Activated CD4-positive, alpha-beta T cell treated with anti-CD3 and anti-CD28 coated beads for 4 hours (primary cell): Measurements from ENCODE around the gene SP5.
"Not testable (repeated sequence)": the region's sequence is repeated elsewhere in the genome, so short reads cannot be mapped to it uniquely, and the experiment has no call there.

Experiments used
- DNase-seq, 2 donors: peaks; one replicate each; pipeline ENCODE4 v3.0.0-alpha.2; 2020

Gene SP5

DNA sequence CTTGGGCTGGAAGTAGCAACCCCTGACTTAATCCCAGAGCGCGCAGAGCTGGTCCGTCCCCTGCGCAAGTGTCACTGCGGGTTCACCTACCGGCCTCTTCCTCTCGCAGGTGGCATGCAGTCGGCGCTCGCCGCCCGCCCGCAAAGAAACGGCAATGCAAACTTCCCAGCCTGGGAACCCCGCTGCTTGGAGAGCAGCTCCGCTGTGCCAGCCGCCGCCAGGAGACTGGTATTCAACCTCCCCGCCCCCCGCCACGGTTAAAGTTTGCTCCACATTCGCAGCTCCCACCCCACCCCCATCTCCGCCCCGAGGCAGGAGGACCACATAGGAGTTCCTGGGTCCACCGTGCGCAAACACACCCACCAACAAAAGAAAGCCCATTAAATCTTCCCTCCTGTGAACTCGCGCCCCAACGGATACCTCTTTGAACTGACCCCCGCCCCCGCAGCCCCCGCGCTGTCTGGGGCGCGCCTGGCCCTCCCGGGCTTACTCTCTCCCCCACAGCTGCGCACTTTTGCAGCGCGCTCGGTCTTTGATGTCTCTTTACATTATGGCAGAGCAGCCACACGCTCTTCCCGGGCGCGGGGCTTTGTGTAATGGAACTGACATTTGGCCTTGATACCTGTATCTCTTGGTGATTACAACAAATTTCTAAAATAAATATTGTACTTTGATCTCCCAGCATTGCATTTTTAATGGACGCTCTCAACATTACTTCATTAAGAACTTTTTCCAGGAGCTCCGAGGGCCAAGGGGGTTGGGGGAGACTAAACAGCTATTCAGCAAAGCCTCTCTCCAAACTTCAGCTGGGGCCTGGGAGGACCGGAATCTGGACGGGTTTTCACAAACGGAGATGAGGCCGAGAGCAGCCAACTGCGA is 3.1 kb upstream of the SP5 start:
- DNase-seq, result no peak

DNA sequence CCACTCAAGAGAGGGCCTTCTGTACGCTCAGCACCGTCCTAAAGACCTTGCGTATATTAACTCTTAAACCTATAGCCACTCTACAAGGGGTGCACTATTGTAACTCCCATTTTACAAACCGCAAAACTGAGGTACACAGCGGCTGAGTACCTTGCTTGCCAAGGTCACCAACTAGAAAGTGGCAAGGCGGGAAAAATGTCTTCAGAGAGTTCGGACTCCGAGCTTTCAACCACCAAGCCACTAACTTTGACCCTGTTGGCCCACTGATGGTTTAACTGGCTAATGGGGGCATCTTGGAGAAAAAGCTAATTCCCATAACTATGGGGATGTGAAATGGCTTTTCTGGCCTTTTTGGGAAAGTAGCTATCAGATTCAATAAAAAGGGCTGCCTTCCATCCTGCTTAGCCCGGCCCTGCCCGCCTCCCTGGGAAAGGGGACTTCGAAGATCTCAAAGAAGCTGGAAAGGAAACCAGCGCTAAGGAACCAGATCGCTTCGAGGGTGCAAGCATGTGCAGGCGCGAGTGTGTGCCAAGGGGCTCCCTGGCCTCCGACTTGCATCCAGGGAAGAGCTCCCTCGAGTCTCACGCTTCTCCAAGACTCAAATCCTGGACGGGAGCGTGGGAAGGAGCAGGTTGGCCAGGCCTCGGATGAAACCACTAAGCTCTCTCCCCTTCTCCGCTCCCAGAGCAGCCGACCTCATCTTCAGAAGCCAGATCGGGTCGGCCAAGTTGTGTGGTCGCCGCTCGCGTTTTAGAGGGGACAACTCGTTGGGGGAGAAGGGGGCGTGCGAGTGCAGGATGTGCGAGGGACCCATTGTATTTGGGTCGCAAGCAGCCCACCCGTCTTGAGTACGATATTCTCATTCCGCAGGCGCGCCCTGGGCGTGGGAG is 2.2 kb upstream of the SP5 start:
- DNase-seq, result no peak

DNA sequence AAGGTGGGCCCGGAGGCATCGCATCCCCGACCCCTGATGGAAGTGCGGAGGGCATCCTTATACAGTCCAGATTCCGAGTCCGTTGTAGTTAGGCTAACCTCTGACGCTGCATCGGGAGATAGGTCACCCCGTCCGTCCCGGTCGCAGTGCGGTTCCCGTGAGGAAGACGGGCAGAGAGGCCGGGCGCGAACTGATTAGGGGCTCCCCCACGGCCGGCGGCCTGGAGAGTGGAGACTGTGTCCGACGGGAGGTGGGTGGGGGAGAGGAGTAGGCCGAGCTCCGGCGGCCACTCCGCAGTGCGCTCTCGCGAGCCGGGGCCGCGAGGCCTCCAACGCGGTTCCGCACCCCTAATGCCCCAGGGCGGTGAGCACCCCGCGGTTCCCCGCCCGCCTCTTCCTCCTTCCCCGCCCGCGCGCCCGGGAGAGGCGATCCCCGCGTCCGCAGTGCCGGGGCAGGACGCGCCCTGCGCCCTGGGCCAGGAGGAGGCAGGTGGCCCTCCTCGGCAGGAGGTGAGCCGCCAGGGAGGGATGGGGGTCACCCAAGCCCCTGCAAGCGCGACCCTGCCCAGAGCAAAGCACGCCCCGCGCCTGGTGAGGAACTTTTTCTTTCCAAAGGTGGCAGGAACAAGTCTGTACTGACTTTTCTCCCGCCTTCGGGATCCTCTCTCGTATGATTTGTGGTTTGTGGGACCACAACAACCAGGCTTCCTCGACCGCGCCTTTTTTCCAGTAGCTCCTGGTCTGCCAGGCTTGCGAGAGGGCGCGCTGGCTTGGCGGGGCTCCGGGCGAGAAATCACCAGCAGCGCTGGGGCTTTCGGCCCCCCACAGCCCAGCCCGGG is 1.4 kb upstream of the SP5 start:
- peak in 1 of 2 donors; percentile 4 for DNase-seq

DNA sequence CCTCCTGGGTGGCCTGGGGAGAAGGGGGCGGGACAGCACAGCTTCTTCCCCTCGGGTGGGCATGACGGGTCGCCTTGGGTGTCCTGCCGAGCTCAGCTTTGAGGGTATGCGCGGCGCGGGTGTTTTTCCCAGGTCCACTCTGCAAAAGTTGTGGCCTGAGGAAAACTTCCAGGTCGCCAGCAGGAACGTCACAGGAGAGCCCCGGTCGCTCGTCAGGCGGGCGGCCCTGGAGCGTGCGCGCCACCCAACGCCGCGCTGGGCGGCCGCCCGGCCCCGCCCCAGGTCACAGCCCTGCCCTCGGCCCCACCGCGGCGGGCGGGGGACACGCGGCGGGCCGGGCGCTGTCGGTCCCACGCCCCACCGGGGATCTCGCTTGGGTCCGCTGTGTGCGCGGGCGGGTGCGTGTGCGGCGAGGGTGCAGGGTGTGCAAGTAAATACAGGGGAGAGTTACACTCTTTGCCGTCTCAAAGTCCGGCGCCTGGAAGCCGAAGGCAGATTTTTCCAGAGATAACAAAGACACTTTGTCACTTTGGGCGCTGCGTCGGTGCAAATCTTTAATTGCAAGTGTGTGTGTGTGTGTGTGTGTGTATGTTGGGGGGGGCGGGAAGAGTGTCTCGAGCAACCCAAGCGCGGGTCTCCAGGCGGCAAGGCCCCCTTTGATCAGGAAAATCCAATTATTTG is 616 bp upstream of the SP5 start:
- peak in 1 of 2 donors; percentile 8 for DNase-seq

DNA sequence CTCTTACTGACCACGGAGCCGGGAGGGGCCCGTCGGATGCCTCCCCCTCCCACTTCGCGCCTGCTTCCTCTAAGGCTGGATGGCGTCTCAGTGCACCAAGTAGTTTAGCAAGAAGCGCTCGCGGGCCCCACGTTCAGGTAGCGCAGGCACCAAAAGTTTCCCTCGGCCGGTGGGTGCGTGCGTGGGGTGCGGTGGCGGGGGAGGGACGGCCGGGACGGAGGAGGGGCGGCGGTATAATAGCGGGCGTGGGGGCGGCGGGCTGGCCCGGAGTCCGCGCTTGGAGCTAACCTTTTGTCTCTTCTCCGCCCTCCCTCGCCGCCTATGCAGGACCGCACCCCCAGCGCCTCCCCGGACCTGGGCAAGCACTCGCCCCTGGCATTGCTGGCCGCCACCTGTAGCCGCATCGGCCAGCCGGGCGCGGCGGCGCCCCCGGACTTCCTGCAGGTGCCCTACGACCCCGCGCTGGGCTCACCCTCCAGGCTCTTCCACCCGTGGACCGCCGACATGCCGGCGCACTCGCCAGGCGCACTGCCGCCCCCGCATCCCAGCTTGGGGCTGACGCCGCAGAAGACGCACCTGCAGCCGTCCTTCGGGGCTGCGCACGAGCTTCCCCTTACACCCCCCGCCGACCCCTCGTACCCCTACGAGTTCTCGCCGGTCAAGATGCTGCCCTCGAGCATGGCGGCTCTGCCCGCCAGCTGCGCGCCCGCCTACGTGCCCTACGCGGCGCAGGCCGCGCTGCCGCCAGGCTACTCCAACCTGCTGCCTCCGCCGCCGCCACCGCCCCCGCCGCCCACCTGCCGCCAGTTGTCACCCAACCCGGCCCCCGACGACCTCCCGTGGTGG is 1.0 kb downstream of the SP5 start:
- DNase-seq, result peak in 1 of 2 donors; percentile 8

DNA sequence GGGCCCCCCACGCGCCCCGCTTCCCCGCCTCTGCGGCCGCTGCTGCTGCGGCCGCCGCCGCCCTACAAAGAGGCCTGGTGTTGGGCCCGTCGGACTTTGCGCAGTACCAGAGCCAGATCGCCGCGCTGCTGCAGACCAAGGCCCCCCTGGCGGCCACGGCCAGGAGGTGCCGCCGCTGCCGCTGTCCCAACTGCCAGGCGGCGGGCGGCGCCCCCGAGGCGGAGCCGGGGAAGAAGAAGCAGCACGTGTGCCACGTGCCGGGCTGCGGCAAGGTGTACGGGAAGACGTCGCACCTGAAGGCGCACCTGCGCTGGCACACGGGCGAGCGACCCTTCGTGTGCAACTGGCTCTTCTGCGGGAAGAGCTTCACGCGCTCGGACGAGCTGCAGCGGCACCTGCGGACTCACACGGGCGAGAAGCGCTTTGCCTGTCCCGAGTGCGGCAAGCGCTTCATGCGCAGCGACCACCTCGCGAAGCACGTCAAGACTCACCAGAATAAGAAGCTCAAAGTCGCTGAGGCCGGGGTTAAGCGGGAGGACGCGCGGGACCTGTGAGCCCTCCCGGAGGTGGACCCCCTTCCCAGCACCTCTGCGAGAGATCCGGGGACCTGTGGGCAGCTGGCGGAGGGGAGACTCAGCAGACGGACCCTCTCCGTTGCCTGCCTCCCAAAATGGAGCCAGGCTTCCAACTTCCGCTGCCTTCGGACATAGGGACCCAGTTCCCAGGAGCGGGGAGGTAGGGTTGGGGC is 1.9 kb downstream of the SP5 start:
- peak; percentile 9 to 16 for DNase-seq

DNA sequence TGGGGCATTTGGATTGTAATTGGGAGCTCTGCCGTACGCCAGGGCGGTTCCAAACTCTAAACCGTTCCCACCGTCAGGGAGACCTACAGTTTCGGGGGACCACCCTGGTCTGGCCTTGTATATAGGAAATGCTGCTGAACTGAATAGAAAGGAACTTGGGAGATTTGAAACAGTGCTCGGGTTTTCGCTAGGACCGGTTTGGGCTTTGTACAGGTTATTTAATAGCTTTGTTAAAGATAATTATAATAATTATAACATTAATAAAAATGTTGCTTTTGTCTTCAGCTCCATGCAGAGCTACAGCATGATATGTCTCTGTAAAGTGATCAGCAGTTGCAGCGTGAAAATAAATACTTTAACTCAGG is 2.4 kb downstream of the SP5 start:
- DNase-seq, result no peak

DNA sequence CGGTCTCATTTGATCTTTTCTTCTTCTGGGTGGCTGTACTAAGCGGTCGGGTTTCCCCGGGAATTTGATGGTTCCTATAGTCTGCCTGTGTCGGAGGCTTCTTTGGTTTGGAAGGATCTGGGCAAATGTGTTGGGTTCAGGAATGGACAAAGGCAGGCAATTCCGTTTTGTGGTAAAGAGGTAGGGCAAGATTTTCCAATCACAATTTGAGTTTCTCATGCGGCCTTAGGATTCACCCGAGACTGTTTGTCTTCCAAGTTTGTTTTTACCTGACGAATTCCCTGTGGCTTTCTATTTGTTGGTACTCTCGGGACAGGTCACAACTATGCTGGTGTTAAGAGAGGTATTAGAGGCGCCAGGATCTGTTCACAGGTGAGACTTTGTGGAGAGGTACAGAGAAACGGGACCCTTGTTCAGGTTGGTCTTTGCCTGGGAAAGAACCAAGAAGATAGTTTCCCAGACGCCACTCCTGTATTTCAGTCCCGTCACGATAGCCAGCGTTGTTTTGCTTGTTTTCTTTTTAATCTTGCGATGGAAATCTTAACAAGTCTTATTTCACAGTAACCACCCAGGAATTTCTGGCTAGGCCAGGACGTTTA is 3.0 kb downstream of the SP5 start:
- no peak for DNase-seq

DNA sequence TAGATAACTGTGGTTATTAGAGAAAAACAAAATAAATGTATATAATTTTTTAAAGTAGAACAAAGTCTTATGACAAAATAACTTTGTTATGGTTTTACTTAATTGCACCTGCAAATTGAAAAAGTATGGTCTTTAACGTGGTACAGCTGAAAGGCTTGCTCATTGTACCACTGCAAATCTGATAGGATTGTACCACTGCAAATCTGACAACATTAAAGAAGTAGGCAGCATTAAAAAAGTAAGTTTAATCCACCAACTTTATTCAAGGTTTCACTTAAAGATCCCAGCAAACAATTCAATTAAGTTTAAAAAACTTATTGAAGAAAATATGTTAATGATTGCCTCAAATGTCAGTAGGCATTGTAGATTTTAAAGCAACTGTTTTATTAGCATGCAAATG is 4.7 kb downstream of the SP5 start:
- DNase-seq, result no peak

DNA sequence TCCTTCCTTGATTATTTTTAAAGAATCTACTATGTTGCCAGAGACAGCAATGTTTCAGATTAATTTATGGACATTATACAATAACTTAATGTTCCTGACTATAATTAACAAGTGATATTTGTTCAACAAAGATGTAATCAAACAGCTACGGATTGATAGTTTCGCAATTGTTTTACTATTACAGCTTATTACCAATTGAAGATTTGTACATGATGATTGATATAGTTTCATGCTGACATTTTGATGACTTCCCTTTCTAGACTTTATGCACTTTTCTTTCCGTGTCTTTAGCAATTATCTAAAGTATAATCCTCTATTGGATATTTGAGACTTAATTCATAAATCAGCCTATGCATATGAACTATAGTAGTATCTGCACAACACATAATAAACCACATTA is 6.5 kb downstream of the SP5 start:
- DNase-seq, result no peak

DNA sequence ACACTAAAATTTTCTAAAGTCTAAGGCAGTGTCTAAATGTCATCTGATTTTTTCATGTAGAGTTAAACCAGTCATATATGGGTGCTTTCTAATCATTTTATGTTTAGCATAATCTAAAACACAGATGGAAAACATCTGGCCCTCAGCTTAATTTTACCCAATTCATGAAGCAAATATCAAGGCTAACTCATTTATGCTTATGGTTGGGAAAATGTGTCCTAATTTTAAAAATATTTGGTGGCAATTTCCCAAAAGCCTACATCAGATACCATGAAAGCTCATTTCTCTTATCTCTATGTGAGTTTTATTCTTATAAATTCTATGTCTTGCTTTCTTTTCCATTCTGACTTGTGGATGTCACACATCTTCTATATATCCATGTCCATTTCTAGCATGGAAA is 7.2 kb downstream of the SP5 start:
- DNase-seq, result no peak

DNA sequence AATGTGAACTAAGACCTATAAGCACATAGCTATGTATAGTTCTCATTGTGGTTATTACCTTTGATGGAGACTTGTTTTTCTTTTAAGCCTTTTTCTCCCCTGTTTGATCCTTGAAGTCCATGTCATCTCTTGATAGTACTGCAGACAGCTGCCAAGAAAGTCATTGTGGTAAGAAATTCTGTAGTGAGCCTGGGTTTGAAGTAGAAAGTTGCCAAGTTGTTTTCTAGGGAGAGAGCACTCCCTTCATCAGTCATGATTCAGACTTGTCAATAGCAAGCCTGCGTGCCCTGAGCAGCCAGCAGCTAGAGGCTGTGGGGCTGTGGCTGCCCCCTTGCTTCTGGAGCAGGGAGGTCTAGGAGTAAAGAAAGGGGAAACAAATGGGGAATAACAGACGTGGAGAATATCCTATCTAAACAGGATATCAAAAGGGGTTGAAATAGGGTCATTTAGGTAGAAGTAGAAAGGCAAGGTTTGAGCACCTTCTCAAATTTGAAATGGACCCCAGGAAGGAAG is 8.4 kb downstream of the SP5 start:
- DNase-seq, result no peak

DNA sequence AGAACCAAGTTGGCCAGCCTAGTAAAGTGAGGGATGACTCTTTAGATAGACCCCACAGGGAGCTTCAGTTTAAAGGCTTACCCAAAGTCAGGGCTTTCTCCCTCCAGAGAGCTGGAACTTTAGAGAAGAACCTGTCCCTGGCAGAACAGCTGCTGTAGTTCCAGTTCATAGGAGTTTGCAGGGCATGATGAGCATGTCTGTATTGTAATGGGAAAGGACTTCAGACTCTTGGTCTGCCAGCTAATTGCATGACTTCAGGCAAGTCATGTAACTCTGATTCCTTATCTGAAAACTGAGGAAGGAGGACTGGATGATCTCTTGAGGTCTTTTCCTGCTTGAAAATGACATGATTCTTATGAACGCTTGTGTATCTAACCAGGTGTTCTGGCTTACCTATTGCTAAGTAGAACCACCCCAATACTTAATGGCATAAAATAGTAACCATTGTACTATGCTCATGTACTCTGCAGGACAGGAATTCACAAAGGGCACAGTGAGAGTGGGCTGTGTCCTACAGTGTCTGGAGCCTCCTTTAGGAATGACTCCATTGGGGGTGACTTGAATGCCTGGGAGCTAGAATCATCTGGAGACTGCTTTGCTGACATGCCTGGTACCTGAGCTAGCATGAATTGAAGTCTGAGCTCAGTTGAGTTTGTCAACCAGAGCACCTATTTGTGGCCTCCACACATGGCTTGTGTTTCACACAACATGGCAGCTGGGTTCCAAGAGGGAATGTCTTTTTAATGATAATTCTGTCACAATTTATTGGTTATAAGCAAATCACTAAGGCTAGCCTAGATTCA is 18.9 kb downstream of the SP5 start:
- no peak for DNase-seq

DNA sequence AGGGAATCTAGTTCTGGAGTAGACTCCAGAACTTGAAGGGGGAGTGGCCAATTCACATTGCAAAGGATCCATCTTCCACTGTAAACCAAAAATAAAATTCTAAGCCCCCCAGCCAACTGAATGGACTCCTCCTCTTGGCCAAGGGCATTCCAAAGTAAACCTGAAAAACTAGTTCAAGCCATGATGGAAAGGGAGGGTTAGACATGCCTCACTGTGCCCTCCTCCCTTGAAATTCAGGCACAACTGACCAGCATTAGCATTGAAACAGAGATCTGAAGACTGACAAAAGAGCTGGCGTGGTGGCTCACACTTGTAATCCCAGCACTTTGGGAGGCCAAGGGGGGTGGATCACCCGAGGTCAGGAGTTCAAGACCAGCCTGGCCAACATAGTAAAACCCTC is 19.5 kb downstream of the SP5 start:
- not testable (repeated sequence) for DNase-seq

DNA sequence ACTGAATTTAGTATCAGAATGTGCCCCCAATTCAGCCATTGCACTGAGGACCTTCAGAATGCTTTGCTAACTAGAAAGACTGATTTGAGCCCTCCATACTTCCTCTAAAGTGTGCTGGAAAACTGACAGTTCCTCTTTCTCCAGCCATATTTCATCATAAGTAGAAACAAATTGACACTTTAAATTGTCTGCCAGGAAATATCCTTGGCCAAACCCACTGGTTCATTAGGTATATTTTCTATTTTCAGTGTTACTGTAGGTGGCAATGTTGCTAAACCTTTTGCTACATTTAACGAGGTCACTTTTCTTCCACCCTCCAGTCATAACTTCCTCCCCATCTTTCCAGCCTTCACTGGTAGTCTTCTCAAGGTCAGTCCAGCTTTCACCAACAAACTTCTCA is 21.5 kb downstream of the SP5 start:
- DNase-seq, result no peak

DNA sequence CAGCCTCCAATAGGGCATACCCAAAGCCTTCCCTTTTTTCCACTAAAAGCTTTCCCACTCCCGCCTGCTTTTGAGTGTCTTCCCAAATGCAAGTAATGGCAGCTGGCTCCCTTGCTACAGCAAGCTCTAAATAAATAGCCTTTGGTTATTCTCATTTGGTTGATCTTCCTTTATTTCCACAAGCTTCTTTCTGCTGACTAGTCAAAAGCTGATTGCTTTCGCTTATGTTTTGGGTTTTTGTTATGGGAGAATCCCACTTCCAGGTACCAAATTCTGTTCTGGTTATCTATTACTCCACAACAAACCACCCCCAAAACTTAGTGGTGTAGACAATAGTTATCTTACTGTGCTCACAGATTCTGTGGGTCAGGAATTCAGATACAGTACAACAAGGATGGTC is 22.3 kb downstream of the SP5 start:
- DNase-seq, result no peak

DNA sequence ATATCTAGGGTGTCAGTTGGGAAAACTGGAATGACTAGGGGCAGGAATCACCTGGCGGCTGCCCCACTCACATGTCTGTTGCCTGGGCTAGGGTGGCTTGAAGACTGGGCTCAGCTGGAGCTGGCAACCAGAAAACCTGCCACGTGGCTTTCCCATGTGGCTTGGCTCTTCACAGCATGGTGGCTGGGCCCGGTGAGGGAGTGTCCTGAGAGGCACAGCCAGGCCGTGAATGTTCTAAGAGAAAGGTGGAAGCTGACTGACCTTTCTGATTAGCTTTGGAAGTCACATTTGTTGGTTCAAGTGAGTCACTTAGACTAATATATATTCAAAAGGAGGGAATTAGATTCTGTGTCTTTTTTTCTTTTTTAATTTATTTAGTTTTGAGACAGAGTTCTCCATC is 22.7 kb downstream of the SP5 start:
- DNase-seq, result no peak

DNA sequence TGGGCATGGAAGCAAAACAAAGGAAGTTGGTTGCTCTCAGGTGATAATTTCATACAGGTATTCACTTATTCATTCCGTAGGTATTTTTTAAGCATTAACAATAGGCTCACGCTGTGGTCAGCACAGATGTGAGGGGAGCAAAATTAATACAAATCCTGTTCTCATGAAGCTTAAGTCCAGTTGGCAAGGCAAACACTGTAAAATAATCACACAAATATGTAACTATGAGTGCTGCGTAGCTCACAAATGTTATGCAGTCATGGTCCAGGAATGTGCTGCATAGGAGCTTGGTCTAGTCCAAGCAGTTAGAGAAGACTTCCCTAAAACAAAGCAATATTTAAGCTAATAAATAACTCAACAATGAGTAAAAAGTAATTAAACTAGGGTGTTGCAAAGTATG is 23.9 kb downstream of the SP5 start:
- no peak for DNase-seq

DNA sequence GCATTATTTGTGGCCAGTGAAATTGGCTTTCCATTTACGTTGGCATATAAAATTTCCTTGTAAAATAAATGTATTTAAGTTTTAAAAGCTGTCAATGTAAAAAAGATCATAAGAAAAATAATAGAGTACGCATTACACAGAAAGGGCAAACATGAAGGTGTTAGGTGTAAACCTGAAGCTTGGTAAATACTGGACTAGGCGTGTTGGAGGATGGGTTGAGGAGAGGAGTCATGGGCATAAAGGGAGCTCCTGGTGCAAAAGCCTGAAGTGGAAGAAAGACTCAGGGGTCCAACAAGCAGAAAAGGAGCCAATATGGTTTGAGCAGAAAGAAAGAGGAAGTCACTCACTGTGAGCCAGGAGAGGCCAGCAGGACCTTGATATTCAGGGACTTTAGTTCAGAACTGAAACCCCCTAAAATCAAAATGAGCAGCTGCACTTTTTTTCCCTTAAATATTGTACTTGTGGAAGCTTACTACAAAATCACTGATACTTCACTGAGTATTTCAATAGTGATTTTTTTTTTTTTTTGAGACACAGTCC is 24.4 kb downstream of the SP5 start:
- DNase-seq, result no peak
